Hypothalamus (tissue), 51 donors: ENCODE data around the gene PRDX1.
"Not testable (repeated sequence)": the region's sequence is repeated elsewhere in the genome, so short reads cannot be mapped to it uniquely, and the experiment has no call there.

ENCODE experiments used
- DNase-seq, 51 donors: peaks; one replicate each; lab custom pipeline; 2025; lab: John Stamatoyannopoulos, UW

PRDX1 gene

GRCh38 chr1:45507893-45508292, 13.8 kb downstream of the PRDX1 start:
- DNase-seq: no peak

- DNase-seq: no peak
These were observed 14.5 kb downstream of the PRDX1 start for GRCh38 chr1:45507195-45507594.

- DNase-seq: no peak
These were observed 18.0 kb downstream of the PRDX1 start for GRCh38 chr1:45503462-45504360.

GRCh38 chr1:45501505-45501859, 20.2 kb downstream of the PRDX1 start:
- DNase-seq: peak in 1 of 51 donors; percentile 57

GRCh38 chr1:45499415-45499769, 22.3 kb downstream of the PRDX1 start:
- peak in 1 of 51 donors; percentile 58 for DNase-seq

GRCh38 chr1:45498279-45498678, 23.4 kb downstream of the PRDX1 start:
- DNase-seq: no peak

GRCh38 chr1:45493116-45493697, 28.5 kb downstream of the PRDX1 start:
- peak in 25 of 51 donors; percentile 9 to 68 (median 31) for DNase-seq

- DNase-seq: no peak
These were observed 29.0 kb downstream of the PRDX1 start for GRCh38 chr1:45492691-45493090.

GRCh38 chr1:45491487-45492260, 30.0 kb downstream of the PRDX1 start:
- no peak for DNase-seq

- peak; percentile 60 to 100 (median 97) for DNase-seq
These were observed 30.8 kb downstream of the PRDX1 start, which contains the start of gene TESK2 for GRCh38 chr1:45490626-45491486. TESK2 (minus strand) TSS chr1:45491163; CDS start chr1:45457785, 33,378 bp downstream.

GRCh38 chr1:45490121-45490625, 31.5 kb downstream of the PRDX1 start:
- peak in 4 of 51 donors; percentile 20 to 58 (median 40) for DNase-seq

- not testable (repeated sequence) for DNase-seq
These were observed 32.3 kb downstream of the PRDX1 start for GRCh38 chr1:45489379-45489778.

GRCh38 chr1:45488666-45489377, 32.9 kb downstream of the PRDX1 start:
- DNase-seq: peak in 1 of 51 donors; percentile 5

GRCh38 chr1:45485949-45486348, 35.7 kb downstream of the PRDX1 start:
- DNase-seq: peak in 1 of 51 donors; percentile 21

GRCh38 chr1:45479039-45479748, 42.5 kb downstream of the PRDX1 start:
- no peak for DNase-seq

- no peak for DNase-seq
These were observed 43.4 kb downstream of the PRDX1 start for GRCh38 chr1:45478121-45478814.

- no peak for DNase-seq
These were observed 44.0 kb downstream of the PRDX1 start for GRCh38 chr1:45477646-45478045.

GRCh38 chr1:45474194-45474593, 47.5 kb downstream of the PRDX1 start:
- not testable (repeated sequence) for DNase-seq
